K562 (cell line): ENCODE results near the gene CYTH4. TPM values are rescaled to one million over a fixed set of nuclear protein-coding genes. Genes with fewer than 3 reads are reported as not detected.

Source experiments
- ATAC-seq: fragments of 200-7000 bp; cut with Tn5 transposase; 3 replicates; pipeline ENCODE4 v1.9.1; 2020; ENCODE audit warnings: moderate library complexity
- BruUV-seq: library from RNA; stranded (reverse); fragments of 400-500 nt; replicated peaks from 2 replicates; lab custom pipeline; 2021; lab: Mats Ljungman, UMichigan
- CTCF ChIA-PET: fragments of 300-600 bp; formaldehyde crosslinking; extraction: SDS; loops from one replicate; lab custom pipeline; 2021; ENCODE audit warnings: low intra/inter-chr PET ratio; lab: Yijun Ruan, JAX
- POLR2A ChIA-PET: fragments of 300-600, 350-650 bp; sonication (Branson Sonifier 250); formaldehyde crosslinking; extraction: SDS; loops from one replicate; lab custom pipeline; 2021; ENCODE audit warnings: antibody characterized with exemption, inconsistent platforms; lab: Yijun Ruan, JAX
- DNase-seq, 4 experiments: peaks; one replicate each; pipeline versions ENCODE4 v3.0.0 to v3.0.0-alpha.2; 2011 to 2018; ENCODE audit warnings: low spot score in 3 of 4, mixed read lengths in 3 of 4; ENCODE audit errors: extremely low read depth in 1 of 4
- FAIRE-seq: peaks from 2 replicates; lab custom pipeline; 2011; peaks lifted over from hg19 to GRCh38; lab: Jason Lieb, UNC
- H2AFZ ChIP-seq: 2 replicates; pipeline ENCODE4 v1.6.0; 2011; ENCODE audit warnings: low read depth, low read length, control low read depth, inconsistent platforms
- H3K27ac ChIP-seq: fragments of 200-600 bp; 3 replicates; pipeline ENCODE4 v1.8.0; 2011; ENCODE audit warnings: low read depth, mild to moderate bottlenecking, control low read depth, inconsistent platforms, low read length, moderate library complexity, mixed read lengths; ENCODE audit errors: extremely low read depth
- H3K27me3 ChIP-seq, 2 experiments: fragments of 300-600 bp in 1 of 2; 2 replicates in 1 of 2; 3 replicates in 1 of 2; pipeline versions ENCODE4 v1.6.0 to v1.8.0; 2011; ENCODE audit warnings: inconsistent platforms in 2 of 2, low read length in 2 of 2, mild to moderate bottlenecking in 1 of 2, mixed read lengths in 1 of 2, moderate library complexity in 1 of 2; ENCODE audit not compliant: control insufficient read depth in 2 of 2, insufficient read depth in 2 of 2
- H3K36me3 ChIP-seq: fragments of 300-600 bp; 3 replicates; pipeline ENCODE4 v1.8.0; 2011; ENCODE audit warnings: mild to moderate bottlenecking, low read length, inconsistent platforms; ENCODE audit not compliant: control insufficient read depth, insufficient read depth
- H3K4me1 ChIP-seq, 2 experiments: fragments of 200-600 bp in 1 of 2; replicated peaks in 1 of 2; 2 replicates in 1 of 2; 3 replicates in 1 of 2; pipeline versions ENCODE4 v1.5.1 to v1.8.0; 2011; ENCODE audit warnings: inconsistent platforms in 2 of 2, low read length in 2 of 2, mild to moderate bottlenecking in 1 of 2, mixed read lengths in 1 of 2, moderate library complexity in 1 of 2; ENCODE audit not compliant: control insufficient read depth in 2 of 2, insufficient read depth in 2 of 2
- H3K4me2 ChIP-seq: 2 replicates; pipeline ENCODE4 v1.6.1; 2011; ENCODE audit warnings: low read length, control low read depth, inconsistent platforms, mixed read lengths; ENCODE audit not compliant: insufficient read depth
- H3K4me3 ChIP-seq: fragments of 200-600 bp; sonication (generic), shearing (Covaris generic); 2 replicates; pipeline ENCODE4 v1.5.1; 2016; ENCODE audit warnings: control low read depth, inconsistent platforms
- H3K79me2 ChIP-seq: fragments of 200-600 bp; 3 replicates; pipeline ENCODE4 v1.8.0; 2011; ENCODE audit warnings: low read length, inconsistent platforms; ENCODE audit not compliant: control insufficient read depth, insufficient read depth
- H3K9ac ChIP-seq, 2 experiments: 2 replicates each; pipeline versions ENCODE4 v1.6.0 to v1.6.1; 2011; ENCODE audit warnings: low read depth in 2 of 2, low read length in 2 of 2, control low read depth in 1 of 2, inconsistent platforms in 1 of 2, mild to moderate bottlenecking in 1 of 2, mixed read lengths in 1 of 2; ENCODE audit not compliant: insufficient read depth in 1 of 2
- H3K9me1 ChIP-seq: one replicate; pipeline ENCODE4 v1.6.0; 2011; ENCODE audit warnings: inconsistent platforms, mild to moderate bottlenecking, low read length, moderate library complexity; ENCODE audit not compliant: control insufficient read depth, insufficient read depth
- H3K9me3 ChIP-seq: replicated peaks from 2 replicates; pipeline ENCODE4 v1.5.1; 2011; ENCODE audit warnings: low read depth, low read length, inconsistent platforms; ENCODE audit not compliant: control insufficient read depth, insufficient read depth
- H4K20me1 ChIP-seq: replicated peaks from 2 replicates; pipeline ENCODE4 v1.6.1; 2011; ENCODE audit warnings: low read length, inconsistent platforms, mixed read lengths; ENCODE audit not compliant: control insufficient read depth, insufficient read depth
- BDP1 ChIP-seq: IDR thresholded peaks from 3 replicates; pipeline ENCODE4 v1.6.1; 2011; ENCODE audit not compliant: insufficient read length, insufficient read depth
- MLX ChIP-seq, 2 experiments: fragments of 450-650 bp in 1 of 2; sonication (generic) in 1 of 2; formaldehyde crosslinking; conservative IDR thresholded peaks; 2 replicates each; pipeline versions ENCODE4 v1.4.0 to v1.8.1; 2020 to 2022; ENCODE audit warnings: mild to moderate bottlenecking in 1 of 2, missing genetic modification reagents in 1 of 2
- TOE1 ChIP-seq, 2 experiments: fragments of 450-650 bp in 1 of 2; sonication (generic) in 1 of 2; formaldehyde crosslinking in 1 of 2; IDR thresholded peaks; 2 replicates each; pipeline versions ENCODE4 v1.7.1 to v1.8.0; 2016 to 2022; ENCODE audit warnings: borderline replicate concordance in 2 of 2, mild to moderate bottlenecking in 2 of 2, antibody characterized with exemption in 1 of 2, inconsistent platforms in 1 of 2, low read depth in 1 of 2, missing genetic modification reagents in 1 of 2, moderate library complexity in 1 of 2
- WGBS: fragments of 100-300 bp; shearing (Covaris generic); methylation state at CpG from one replicate; pipeline ENCODE4 v1.1.6; 2016; ENCODE audit warnings: low coverage, mixed read lengths; ENCODE audit not compliant: insufficient coverage; ENCODE audit errors: missing lambda C conversion rate; 5-methylcytosine and 5-hydroxymethylcytosine counted together
- in situ Hi-C: fragments of 300-500 bp; cut with MboI; formaldehyde crosslinking; loops from 4 replicates; pipeline ENCODE4 v1.15.0; 2018; ENCODE audit warnings: inconsistent platforms, mixed read lengths
- intact Hi-C: fragments of 100-400 bp; cut with micrococcal nuclease; formaldehyde crosslinking; loops from 2 replicates; pipeline ENCODE4 v1.14.2; 2022
- polyA plus RNA-seq, 8 experiments: library from polyadenylated mRNA; depleted of rRNA in 4 of 8; stranded (reverse) in 5 of 8; unstranded in 3 of 8; fragments of >200 nt; fragmentation: Nextera tagmentation in 2 of 8; fragmentation: Illumina TruSeq in 1 of 8; extraction: Ambion mirVana in 2 of 8; extraction: Trizol in 1 of 8; gene quantifications; 2 replicates each; pipeline versions ENCODE4 v1.2.1 to v1.2.3, GENCODE V29; 2011 to 2014; ENCODE audit warnings: inconsistent platforms in 1 of 8, missing spikeins in 1 of 8
- total RNA-seq, 7 experiments: library from RNA; depleted of rRNA in 6 of 7; stranded (reverse); fragments of >200 nt in 6 of 7; fragmentation: Illumina TruSeq in 2 of 7; extraction: Trizol in 2 of 7; gene quantifications; 2 replicates each; pipeline versions ENCODE4 v1.2.1 to v1.2.3, GENCODE V29; 2011 to 2021; ENCODE audit warnings: low replicate concordance in 1 of 7

CYTH4 gene
- total and polyA plus RNA-seq, 9 of the 15 experiments (the other 6 are each of a cell fraction or from before 2014, with no cell fraction given), result 0.03 to 2.0 (median 0.61) TPM; not detected in 1

- in situ Hi-C loops (no loop called here), intact Hi-C loops (no loop called here)
- CTCF ChIA-PET, result no interaction called here
- TF ChIP-seq MLX (CRISPR knock-in tag; conservative IDR thresholded peaks at IDR 0.05) (no peak), TOE1 (IDR thresholded peaks at IDR 0.05; ENCODE audit: borderline replicate concordance) (no peak), TOE1 (CRISPR knock-in tag; IDR thresholded peaks at IDR 0.05; ENCODE audit: borderline replicate concordance, low read depth) (no peak), BDP1 (no peak)
- no peak overlapping the region for H3K4me3 ChIP-seq
- no peaks in the 10 kb centered on the region; the same call in 1 of the 2 replicates for H4K20me1 ChIP-seq
- peaks cover 0 to 4% of the 10 kb centered on the region in 2 experiments; a peak in 1 of 5 replicates for H3K4me1 ChIP-seq
- 6% methylated on average over 5 of the region's 7 CpGs for WGBS
- no peaks in the 10 kb centered on the region for H3K9me1 ChIP-seq
- no peaks in the 10 kb centered on the region for H3K9me3 ChIP-seq
- BruUV-seq, result no TSS peak
- H2AFZ ChIP-seq, result no peak overlapping the region
- no peaks in the 10 kb centered on the region for H3K79me2 ChIP-seq
- DNase-seq (no peak), FAIRE-seq (no peak), ATAC-seq (no peak)
- peaks cover 0 to 26% of the 10 kb centered on the region in 2 experiments; a peak in 3 of 5 replicates for H3K27me3 ChIP-seq
- no peak overlapping the region for H3K9ac ChIP-seq
- H3K27ac ChIP-seq, result no peak overlapping the region
- H3K36me3 ChIP-seq, result no peaks in the 10 kb centered on the region
- no peak overlapping the region for H3K4me2 ChIP-seq
- POLR2A ChIA-PET, result interaction anchor here (0.6 kb wide), 2 partner anchors 48 to 159 kb away, joined by 3 read pairs; no protein-coding TSS in a partner anchor
Observed at GRCh38 chr22:37346505-37346895, 64.2 kb downstream of the CYTH4 start.
